ENCODE results near the gene KDM2B. TPM values are rescaled to one million over a fixed set of nuclear protein-coding genes. Genes with fewer than 3 reads are reported as not detected.

The KDM2B gene
- total RNA-seq, 2 donors from 2014 or later, result 14.7 to 24.5 TPM

- H3K27ac ChIP-seq, result no peak overlapping the region
- intact Hi-C loops (cut with DNase I), result loop anchor here (10.0 kb wide), 1 partner anchor 224 kb away; no protein-coding TSS in a partner anchor
- no peak for DNase-seq
- H3K4me1 ChIP-seq, result no peaks in the 10 kb centered on the region
- H3K27me3 ChIP-seq, result no peaks in the 10 kb centered on the region
- H3K4me3 ChIP-seq, result no peak overlapping the region
- no peaks in the 10 kb centered on the region for H3K9me3 ChIP-seq
- TF ChIP-seq, protein P1, sequence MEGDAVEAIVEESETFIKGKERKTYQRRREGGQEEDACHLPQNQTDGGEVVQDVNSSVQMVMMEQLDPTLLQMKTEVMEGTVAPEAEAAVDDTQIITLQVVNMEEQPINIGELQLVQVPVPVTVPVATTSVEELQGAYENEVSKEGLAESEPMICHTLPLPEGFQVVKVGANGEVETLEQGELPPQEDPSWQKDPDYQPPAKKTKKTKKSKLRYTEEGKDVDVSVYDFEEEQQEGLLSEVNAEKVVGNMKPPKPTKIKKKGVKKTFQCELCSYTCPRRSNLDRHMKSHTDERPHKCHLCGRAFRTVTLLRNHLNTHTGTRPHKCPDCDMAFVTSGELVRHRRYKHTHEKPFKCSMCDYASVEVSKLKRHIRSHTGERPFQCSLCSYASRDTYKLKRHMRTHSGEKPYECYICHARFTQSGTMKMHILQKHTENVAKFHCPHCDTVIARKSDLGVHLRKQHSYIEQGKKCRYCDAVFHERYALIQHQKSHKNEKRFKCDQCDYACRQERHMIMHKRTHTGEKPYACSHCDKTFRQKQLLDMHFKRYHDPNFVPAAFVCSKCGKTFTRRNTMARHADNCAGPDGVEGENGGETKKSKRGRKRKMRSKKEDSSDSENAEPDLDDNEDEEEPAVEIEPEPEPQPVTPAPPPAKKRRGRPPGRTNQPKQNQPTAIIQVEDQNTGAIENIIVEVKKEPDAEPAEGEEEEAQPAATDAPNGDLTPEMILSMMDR (IDR thresholded peaks at IDR 0.05), result no peak
- H3K36me3 ChIP-seq, result no peaks in the 10 kb centered on the region
- H3K9ac ChIP-seq (ENCODE audit: low read depth in 2 of 2, low read length in 2 of 2), result no peak overlapping the region
These were observed 29.7 kb downstream of the KDM2B start for GRCh38 chr12:121550974-121551634.

GRCh38 chr12:121549075-121549474 lies 31.7 kb downstream of the KDM2B start:
- no peaks in the 10 kb centered on the region for H3K4me1 ChIP-seq
- H3K4me3 ChIP-seq, result no peak overlapping the region
- H3K36me3 ChIP-seq, result no peaks in the 10 kb centered on the region
- intact Hi-C loops (cut with DNase I), result no loop called here
- H3K27ac ChIP-seq, result no peak overlapping the region
- TF ChIP-seq, protein P1 (IDR thresholded peaks at IDR 0.05), result no peak
- no peak for DNase-seq
- H3K27me3 ChIP-seq, result no peaks in the 10 kb centered on the region
- no peaks in the 10 kb centered on the region for H3K9me3 ChIP-seq
- no peak overlapping the region for H3K9ac ChIP-seq (ENCODE audit: low read depth in 2 of 2, low read length in 2 of 2)

DNA sequence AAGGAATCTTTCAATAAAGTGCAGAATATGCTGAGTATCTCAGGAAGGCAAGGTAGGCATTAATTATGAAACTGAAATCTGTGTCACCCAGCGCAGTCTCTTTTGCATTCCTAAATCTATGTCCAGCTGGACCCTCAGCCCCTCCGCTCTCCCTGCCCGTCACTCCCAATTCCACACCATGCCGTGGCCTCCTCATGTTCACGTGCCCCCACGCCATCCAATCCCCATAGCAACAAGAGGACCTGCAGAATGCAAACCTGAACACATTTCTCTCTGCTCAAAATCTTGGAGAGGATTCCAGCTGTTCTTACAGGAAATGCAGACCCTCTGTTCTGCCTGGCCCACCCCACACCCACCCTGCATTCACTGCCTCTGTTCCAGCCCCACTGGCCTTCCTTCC lies 35.3 kb downstream of the KDM2B start:
- TF ChIP-seq, protein P1 (IDR thresholded peaks at IDR 0.05), result no peak
- Histone ChIP-seq H3K27me3 (no peaks in the 10 kb centered on the region), H3K9ac (ENCODE audit: low read depth in 2 of 2, low read length in 2 of 2) (no peak overlapping the region), H3K4me3 (no peak overlapping the region), H3K9me3 (no peaks in the 10 kb centered on the region), H3K36me3 (no peaks in the 10 kb centered on the region), H3K4me1 (no peaks in the 10 kb centered on the region), H3K27ac (no peak overlapping the region)
- DNase-seq, result no peak
- intact Hi-C loops (cut with DNase I), result no loop called here

- H3K9ac ChIP-seq (ENCODE audit: low read depth in 2 of 2, low read length in 2 of 2), result no peak overlapping the region
- TF ChIP-seq, protein P1 (IDR thresholded peaks at IDR 0.05), result no peak
- H3K36me3 ChIP-seq, result no peaks in the 10 kb centered on the region
- intact Hi-C loops (cut with DNase I), result no loop called here
- no peak for DNase-seq
- no peak overlapping the region for H3K27ac ChIP-seq
- no peak overlapping the region for H3K4me3 ChIP-seq
- H3K4me1 ChIP-seq, result peaks cover 1% of the 10 kb centered on the region
- no peaks in the 10 kb centered on the region for H3K9me3 ChIP-seq
- no peaks in the 10 kb centered on the region for H3K27me3 ChIP-seq
These were observed 37.0 kb downstream of the KDM2B start for GRCh38 chr12:121543786-121544185.

GRCh38 chr12:121539908-121540307 lies 40.9 kb downstream of the KDM2B start:
- intact Hi-C loops (cut with DNase I), result no loop called here
- DNase-seq, result no peak
- H3K9ac ChIP-seq (ENCODE audit: low read depth in 2 of 2, low read length in 2 of 2), result no peak overlapping the region
- H3K4me1 ChIP-seq, result peaks cover 15% of the 10 kb centered on the region
- no peak overlapping the region for H3K27ac ChIP-seq
- TF ChIP-seq, protein P1 (IDR thresholded peaks at IDR 0.05), result no peak
- H3K36me3 ChIP-seq, result no peaks in the 10 kb centered on the region
- no peaks in the 10 kb centered on the region for H3K9me3 ChIP-seq
- no peaks in the 10 kb centered on the region for H3K27me3 ChIP-seq
- no peak overlapping the region for H3K4me3 ChIP-seq
